GM23248 (cell line): ENCODE results near the gene POLA1.

ENCODE experiments used
- EZH2 ChIP-seq: fragments of 200-600 bp; sonication (generic); IDR thresholded peaks from 2 replicates; pipeline ENCODE4 v1.6.1; 2018; ENCODE audit warnings: antibody characterized with exemption, mild to moderate bottlenecking; ENCODE audit not compliant: insufficient read depth, poor library complexity, severe bottlenecking
- EZH2phosphoT487 ChIP-seq: fragments of 200-600 bp; sonication (generic); IDR thresholded peaks from 2 replicates; pipeline ENCODE4 v1.6.1; 2018; ENCODE audit warnings: antibody characterized with exemption, moderate library complexity, mild to moderate bottlenecking, low read depth; ENCODE audit not compliant: insufficient read depth

DNA sequence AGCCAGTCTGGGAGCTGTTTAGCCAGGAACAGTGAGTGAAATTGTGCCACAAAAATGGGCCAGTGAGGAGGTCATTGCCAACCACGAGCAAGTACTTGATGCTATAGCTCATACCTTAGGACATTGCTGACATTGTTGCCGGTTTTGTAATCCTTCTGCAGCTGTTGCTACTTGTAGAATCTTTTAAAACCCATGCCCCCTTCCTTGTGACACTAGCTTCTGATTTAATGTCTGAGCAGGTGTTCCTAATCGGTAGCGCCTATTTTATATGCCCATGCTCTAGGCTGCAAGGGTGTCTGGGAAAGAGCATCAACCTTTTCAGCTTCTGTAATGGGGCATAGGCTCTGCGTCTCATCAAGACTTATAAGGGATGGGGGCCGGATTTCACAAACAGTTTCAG lies 2.6 kb downstream of the POLA1 start:
- TF ChIP-seq EZH2 (no peak), EZH2phosphoT487 (no peak)
